Naive thymus-derived CD4-positive, alpha-beta T cell (primary cell): ENCODE data around the gene TRDN. TPM values are rescaled to one million over a fixed set of nuclear protein-coding genes. Genes with fewer than 3 reads are reported as not detected.

Experiments
- ATAC-seq: fragments of 150-1000 bp; cut with Tn5 transposase; 2 replicates; pipeline ENCODE4 v1.10.0; 2021; ENCODE audit warnings: mild to moderate bottlenecking, moderate library complexity
- CTCF ChIA-PET: fragments of 350-600 bp; sonication (Branson Sonifier 250); formaldehyde crosslinking; loops from one replicate; lab custom pipeline; 2021; ENCODE audit warnings: antibody characterized with exemption; lab: Charles Lee
- POLR2A ChIA-PET: fragments of 350-600 bp; sonication (Branson Sonifier 250); formaldehyde crosslinking; loops from one replicate; lab custom pipeline; 2021; ENCODE audit warnings: antibody characterized with exemption, inconsistent platforms; lab: Charles Lee
- DNase-seq, 9 donors: peaks; one replicate each; pipeline versions ENCODE4 v3.0.0 to v3.0.0-alpha.2; 2020 to 2022; ENCODE audit warnings: mixed read lengths in 1 of 9
- H3K27ac ChIP-seq: one replicate; pipeline ENCODE4 v1.7.0; 2013; ENCODE audit warnings: mild to moderate bottlenecking, low read depth, low read length, moderate library complexity
- H3K27me3 ChIP-seq, 2 donors: one replicate each; pipeline ENCODE4 v1.7.0; 2013; ENCODE audit warnings: low read length in 2 of 2, mild to moderate bottlenecking in 2 of 2, moderate library complexity in 2 of 2; ENCODE audit not compliant: control insufficient read depth in 2 of 2, insufficient read depth in 2 of 2
- H3K36me3 ChIP-seq, 3 experiments: 1 replicate in 2 of 3; 2 replicates in 1 of 3; pipeline ENCODE4 v1.7.0; 2013; ENCODE audit warnings: low read length in 3 of 3, mild to moderate bottlenecking in 3 of 3, moderate library complexity in 1 of 3; ENCODE audit not compliant: insufficient read depth in 3 of 3, control insufficient read depth in 2 of 3
- H3K4me1 ChIP-seq, 2 donors: one replicate each; pipeline ENCODE4 v1.7.0; 2013; ENCODE audit warnings: low read length in 2 of 2, mild to moderate bottlenecking in 2 of 2, moderate library complexity in 1 of 2; ENCODE audit not compliant: control insufficient read depth in 2 of 2, insufficient read depth in 2 of 2
- H3K4me3 ChIP-seq: 2 replicates; pipeline ENCODE4 v1.7.0; 2013; ENCODE audit warnings: mild to moderate bottlenecking, low read length
- H3K9me3 ChIP-seq, 3 experiments: 1 replicate in 2 of 3; 2 replicates in 1 of 3; pipeline ENCODE4 v1.7.0; 2013; ENCODE audit warnings: low read length in 3 of 3; ENCODE audit not compliant: control insufficient read depth in 2 of 3
- H3K27ac Mint-ChIP-seq, 9 donors: one replicate each; pipeline ENCODE4 v1.8.0; 2020 to 2022; ENCODE audit warnings: mixed read lengths in 9 of 9, mild to moderate bottlenecking in 8 of 9, moderate library complexity in 5 of 9, inconsistent platforms in 2 of 9
- H3K27me3 Mint-ChIP-seq, 5 donors: one replicate each; pipeline ENCODE4 v1.8.0; 2021 to 2022; ENCODE audit warnings: mixed read lengths in 5 of 5, mild to moderate bottlenecking in 1 of 5
- H3K36me3 Mint-ChIP-seq, 5 donors: one replicate each; pipeline ENCODE4 v1.8.0; 2020 to 2022; ENCODE audit warnings: mixed read lengths in 5 of 5, mild to moderate bottlenecking in 3 of 5, inconsistent platforms in 1 of 5
- H3K4me1 Mint-ChIP-seq, 7 donors: one replicate each; pipeline ENCODE4 v1.8.0; 2020 to 2022; ENCODE audit warnings: mixed read lengths in 7 of 7, mild to moderate bottlenecking in 3 of 7, inconsistent platforms in 1 of 7
- H3K4me3 Mint-ChIP-seq, 10 donors: one replicate each; pipeline ENCODE4 v1.8.0; 2020 to 2022; ENCODE audit warnings: mild to moderate bottlenecking in 10 of 10, mixed read lengths in 10 of 10, moderate library complexity in 6 of 10, inconsistent platforms in 2 of 10
- H3K9me3 Mint-ChIP-seq, 11 donors: one replicate each; pipeline ENCODE4 v1.8.0; 2020 to 2022; ENCODE audit warnings: mixed read lengths in 11 of 11, mild to moderate bottlenecking in 4 of 11, inconsistent platforms in 1 of 11, moderate library complexity in 1 of 11
- intact Hi-C, 2 donors: fragments of 100-400 bp; cut with micrococcal nuclease; formaldehyde crosslinking; loops; one replicate each; pipeline ENCODE4 v1.15.1; 2023
- polyA plus RNA-seq, 2 donors: library from polyadenylated mRNA; unstranded; fragments of 300-500 nt; fragmentation: Illumina TruSeq; gene quantifications; one replicate each; pipeline ENCODE4 v1.2.3, GENCODE V29; 2021
- total RNA-seq, 6 experiments: library from RNA in 5 of 6; stranded (reverse) in 5 of 6; gene quantifications; 1 replicate in 5 of 6; 2 replicates in 1 of 6; pipeline ENCODE4 v1.2.3 and lab custom pipeline; 2021 to 2026

Gene TRDN
- total and polyA plus RNA-seq, 7 experiments from 2014 or later: not detected

- Mint-ChIP-seq H3K4me3 (no peak overlapping the region), H3K27ac (no peak overlapping the region), H3K27me3 (no peaks in the 10 kb centered on the region), H3K9me3 (peaks cover 0 to 5% (median 0%) of the 10 kb centered on the region in 11 donors), H3K4me1 (no peaks in the 10 kb centered on the region), H3K36me3 (no peaks in the 10 kb centered on the region)
- Histone ChIP-seq H3K27ac (no peak overlapping the region), H3K27me3 (no peaks in the 10 kb centered on the region), H3K4me1 (no peaks in the 10 kb centered on the region), H3K9me3 (no peaks in the 10 kb centered on the region), H3K4me3 (no peak overlapping the region), H3K36me3 (no peaks in the 10 kb centered on the region)
- DNase-seq (no peak), ATAC-seq (no peak)
- intact Hi-C loops: no loop called here
- POLR2A ChIA-PET: no interaction called here
- CTCF ChIA-PET: no interaction called here
These were observed 26.0 kb downstream of the TRDN start for GRCh38 chr6:123610779-123611178.

- H3K27me3 Mint-ChIP-seq: no peaks in the 10 kb centered on the region
- intact Hi-C loops: no loop called here
- Histone ChIP-seq H3K36me3 (no peaks in the 10 kb centered on the region), H3K27me3 (no peaks in the 10 kb centered on the region), H3K9me3 (no peaks in the 10 kb centered on the region), H3K27ac (no peak overlapping the region), H3K4me3 (no peak overlapping the region), H3K4me1 (no peaks in the 10 kb centered on the region)
- H3K9me3 Mint-ChIP-seq: peaks cover 0 to 7% (median 0%) of the 10 kb centered on the region in 11 donors
- ATAC-seq (no peak), DNase-seq (no peak)
- no peak overlapping the region for H3K4me3 Mint-ChIP-seq
- H3K27ac Mint-ChIP-seq: no peak overlapping the region
- no peaks in the 10 kb centered on the region for H3K36me3 Mint-ChIP-seq
- POLR2A ChIA-PET: no interaction called here
- no peaks in the 10 kb centered on the region for H3K4me1 Mint-ChIP-seq
- CTCF ChIA-PET: no interaction called here
These were observed 32.7 kb downstream of the TRDN start for GRCh38 chr6:123604067-123604466.

- ATAC-seq: no peak
- no peak overlapping the region for H3K27ac Mint-ChIP-seq
- no peaks in the 10 kb centered on the region for H3K27me3 Mint-ChIP-seq
- intact Hi-C loops: no loop called here
- H3K9me3 Mint-ChIP-seq: peaks cover 0 to 10% (median 0%) of the 10 kb centered on the region in 11 donors
- no peaks in the 10 kb centered on the region for H3K27me3 ChIP-seq
- H3K4me1 Mint-ChIP-seq: no peaks in the 10 kb centered on the region
- no peaks in the 10 kb centered on the region for H3K9me3 ChIP-seq
- no peaks in the 10 kb centered on the region for H3K4me1 ChIP-seq
- no peak overlapping the region for H3K4me3 Mint-ChIP-seq
- POLR2A ChIA-PET: no interaction called here
- H3K36me3 ChIP-seq: no peaks in the 10 kb centered on the region
- CTCF ChIA-PET: no interaction called here
- no peaks in the 10 kb centered on the region for H3K36me3 Mint-ChIP-seq
- H3K27ac ChIP-seq: no peak overlapping the region
- H3K4me3 ChIP-seq: no peak overlapping the region
- no peak for DNase-seq
These were observed 38.7 kb downstream of the TRDN start for GRCh38 chr6:123598011-123598410.

- H3K4me3 Mint-ChIP-seq: no peak overlapping the region
- no peaks in the 10 kb centered on the region for H3K36me3 ChIP-seq
- ChIA-PET POLR2A (no interaction called here), CTCF (no interaction called here)
- H3K9me3 ChIP-seq: no peaks in the 10 kb centered on the region
- H3K27ac ChIP-seq: no peak overlapping the region
- H3K9me3 Mint-ChIP-seq: peaks cover 0 to 7% (median 0%) of the 10 kb centered on the region in 11 donors
- no peaks in the 10 kb centered on the region for H3K4me1 Mint-ChIP-seq
- no peak overlapping the region for H3K4me3 ChIP-seq
- DNase-seq (no peak), ATAC-seq (no peak)
- H3K36me3 Mint-ChIP-seq: no peaks in the 10 kb centered on the region
- no peaks in the 10 kb centered on the region for H3K27me3 ChIP-seq
- intact Hi-C loops: no loop called here
- no peaks in the 10 kb centered on the region for H3K27me3 Mint-ChIP-seq
- H3K4me1 ChIP-seq: no peaks in the 10 kb centered on the region
- no peak overlapping the region for H3K27ac Mint-ChIP-seq
These were observed 42.0 kb downstream of the TRDN start for GRCh38 chr6:123594776-123595175.

GRCh38 chr6:123592426-123592825, 44.3 kb downstream of the TRDN start:
- Mint-ChIP-seq H3K27me3 (no peaks in the 10 kb centered on the region), H3K9me3 (peaks cover 0 to 8% (median 0%) of the 10 kb centered on the region in 11 donors), H3K4me3 (no peak overlapping the region), H3K36me3 (no peaks in the 10 kb centered on the region), H3K27ac (no peak overlapping the region), H3K4me1 (no peaks in the 10 kb centered on the region)
- no peak for DNase-seq
- ChIA-PET CTCF (no interaction called here), POLR2A (no interaction called here)
- ATAC-seq: no peak
- intact Hi-C loops: no loop called here
- Histone ChIP-seq H3K9me3 (no peaks in the 10 kb centered on the region), H3K4me3 (no peak overlapping the region), H3K4me1 (no peaks in the 10 kb centered on the region), H3K27me3 (no peaks in the 10 kb centered on the region), H3K27ac (no peak overlapping the region), H3K36me3 (no peaks in the 10 kb centered on the region)

- H3K4me3 Mint-ChIP-seq: no peak overlapping the region
- no peaks in the 10 kb centered on the region for H3K9me3 ChIP-seq
- no peak for DNase-seq
- H3K27me3 ChIP-seq: no peaks in the 10 kb centered on the region
- POLR2A ChIA-PET: no interaction called here
- peaks cover 0 to 12% (median 0%) of the 10 kb centered on the region in 11 donors for H3K9me3 Mint-ChIP-seq
- no peak overlapping the region for H3K27ac Mint-ChIP-seq
- no peak overlapping the region for H3K4me3 ChIP-seq
- no peaks in the 10 kb centered on the region for H3K36me3 Mint-ChIP-seq
- H3K4me1 Mint-ChIP-seq: no peaks in the 10 kb centered on the region
- no peak overlapping the region for H3K27ac ChIP-seq
- no peaks in the 10 kb centered on the region for H3K36me3 ChIP-seq
- intact Hi-C loops: no loop called here
- CTCF ChIA-PET: no interaction called here
- no peak for ATAC-seq
- no peaks in the 10 kb centered on the region for H3K27me3 Mint-ChIP-seq
- H3K4me1 ChIP-seq: no peaks in the 10 kb centered on the region
These were observed 46.8 kb downstream of the TRDN start for GRCh38 chr6:123589973-123590372.

- ChIA-PET POLR2A (no interaction called here), CTCF (no interaction called here)
- no peak overlapping the region for H3K27ac Mint-ChIP-seq
- H3K27me3 Mint-ChIP-seq: no peaks in the 10 kb centered on the region
- H3K36me3 Mint-ChIP-seq: no peaks in the 10 kb centered on the region
- no peaks in the 10 kb centered on the region for H3K9me3 ChIP-seq
- H3K27me3 ChIP-seq: no peaks in the 10 kb centered on the region
- H3K4me3 ChIP-seq: no peak overlapping the region
- peaks cover 0 to 12% (median 0%) of the 10 kb centered on the region in 11 donors for H3K9me3 Mint-ChIP-seq
- H3K36me3 ChIP-seq: no peaks in the 10 kb centered on the region
- ATAC-seq (no peak), DNase-seq (no peak)
- intact Hi-C loops: no loop called here
- H3K4me1 ChIP-seq: no peaks in the 10 kb centered on the region
- no peak overlapping the region for H3K27ac ChIP-seq
- H3K4me3 Mint-ChIP-seq: no peak overlapping the region
- H3K4me1 Mint-ChIP-seq: no peaks in the 10 kb centered on the region
These were observed 47.4 kb downstream of the TRDN start for GRCh38 chr6:123589317-123589716.
